Frontal cortex (tissue), 1 donor: ENCODE measurements around the gene CTSC. TPM values are rescaled to one million over a fixed set of nuclear protein-coding genes. Genes with fewer than 3 reads are reported as not detected.

Source experiments
- total RNA-seq: library from RNA; depleted of rRNA; stranded (reverse); fragments of >200 nt; gene quantifications from one replicate; pipeline ENCODE4 v1.2.3, GENCODE V29; 2014

CTSC gene
- total RNA-seq, 1 donor from 2014 or later = 11.0 TPM

Other genes starting within 250 kb of the CTSC start
- gene RAB38, start 162.3 kb downstream of the CTSC start, total RNA-seq = under 0.01 TPM